Panc1 (cell line): ENCODE results near the gene RHBDL1. TPM values are rescaled to one million over a fixed set of nuclear protein-coding genes. Genes with fewer than 3 reads are reported as not detected.
A peak's percentile ranks its signal among the peaks of the same experiment; 100 is the strongest.

Source experiments
- ATAC-seq: fragments of 200-7000 bp; cut with Tn5 transposase; 2 replicates; pipeline ENCODE4 v1.9.1; 2020; ENCODE audit warnings: mild to moderate bottlenecking, moderate library complexity
- BruUV-seq: library from RNA; stranded (reverse); fragments of 400-500 nt; replicated peaks from 2 replicates; lab custom pipeline; 2021; lab: Mats Ljungman, UMichigan
- CTCF ChIA-PET: fragments of 300-600 bp; sonication (Branson Sonifier 250); formaldehyde crosslinking; loops from one replicate; lab custom pipeline; 2022; ENCODE audit warnings: antibody characterized with exemption; lab: Charles Lee
- POLR2A ChIA-PET: fragments of 300-600 bp; sonication (Branson Sonifier 250); formaldehyde crosslinking; loops from one replicate; lab custom pipeline; 2022; ENCODE audit warnings: antibody characterized with exemption; lab: Charles Lee
- DNase-seq: peaks from one replicate; pipeline ENCODE4 v3.0.0-alpha.2; 2010; ENCODE audit warnings: low read depth, low spot score
- H3K27ac ChIP-seq: 2 replicates; pipeline ENCODE4 v1.5.1; 2011; ENCODE audit warnings: mild to moderate bottlenecking, low read length, inconsistent platforms
- H3K27me3 ChIP-seq: fragments of 200-500 bp; sonication (Bioruptor generic); 2 replicates; pipeline ENCODE4 v1.6.0; 2014; ENCODE audit warnings: low read length, inconsistent platforms; ENCODE audit not compliant: control insufficient read depth, insufficient read depth
- H3K36me3 ChIP-seq: fragments of 200-500 bp; sonication (Bioruptor generic); 2 replicates; pipeline ENCODE4 v1.5.1; 2014; ENCODE audit warnings: inconsistent platforms, mild to moderate bottlenecking, low read length, moderate library complexity; ENCODE audit not compliant: control insufficient read depth, insufficient read depth
- H3K4me1 ChIP-seq: 2 replicates; pipeline ENCODE4 v1.5.1; 2011; ENCODE audit warnings: inconsistent platforms, mild to moderate bottlenecking, low read length, moderate library complexity; ENCODE audit not compliant: control insufficient read depth, insufficient read depth
- H3K4me3 ChIP-seq, 2 experiments: 2 replicates each; pipeline ENCODE4 v1.5.1; 2011 to 2012; ENCODE audit warnings: low read depth in 2 of 2, low read length in 2 of 2, mild to moderate bottlenecking in 2 of 2, inconsistent platforms in 1 of 2, moderate library complexity in 1 of 2
- H3K9me3 ChIP-seq: fragments of 200-500 bp; sonication (Bioruptor generic); 2 replicates; pipeline ENCODE4 v1.5.1; 2014; ENCODE audit warnings: low read depth, mild to moderate bottlenecking, inconsistent platforms, low read length, moderate library complexity; ENCODE audit not compliant: control insufficient read depth, insufficient read depth
- CTCF ChIP-seq: fragments of 450-650 bp; IDR thresholded peaks from 2 replicates; pipeline ENCODE4 v1.5.1; 2017; ENCODE audit warnings: mild to moderate bottlenecking
- POLR2AphosphoS5 ChIP-seq: IDR thresholded peaks from 2 replicates; pipeline ENCODE4 v1.6.1; 2012; ENCODE audit warnings: mild to moderate bottlenecking, low read depth, low read length, moderate library complexity
- REST ChIP-seq, 2 experiments: IDR thresholded peaks; 2 replicates each; pipeline ENCODE4 v1.6.1; 2011 to 2012; ENCODE audit warnings: low read depth in 2 of 2, control low read depth in 1 of 2, low read length in 1 of 2, mild to moderate bottlenecking in 1 of 2, moderate library complexity in 1 of 2; ENCODE audit not compliant: insufficient read depth in 1 of 2
- SIN3A ChIP-seq: IDR thresholded peaks from 2 replicates; pipeline ENCODE4 v1.6.1; 2012; ENCODE audit warnings: low read depth, mild to moderate bottlenecking, low read length, moderate library complexity, borderline replicate concordance; ENCODE audit not compliant: insufficient read depth
- TCF7L2 ChIP-seq: IDR thresholded peaks from 2 replicates; pipeline ENCODE4 v1.6.1; 2011; ENCODE audit warnings: mild to moderate bottlenecking, low read depth, low read length, inconsistent platforms
- in situ Hi-C: cut with HindIII; loops from 2 replicates; pipeline ENCODE4 v1.10.0; 2016; ENCODE audit warnings: low sequenced_read_pairs, low pct_unique_long_range_greater_than_20kb
- intact Hi-C: fragments of 100-400 bp; cut with micrococcal nuclease; formaldehyde crosslinking; loops from one replicate; pipeline ENCODE4 v1.10.0; 2022; ENCODE audit not compliant: unreplicated experiment
- total RNA-seq: library from RNA; stranded (reverse); gene quantifications from one replicate; pipeline ENCODE4 v1.2.1, GENCODE V29; 2021; ENCODE audit not compliant: unreplicated experiment

The RHBDL1 gene
- total RNA-seq, 1 experiment from 2014 or later, result 6.6 TPM

- no peak for DNase-seq
- H3K4me1 ChIP-seq, result no peaks in the 10 kb centered on the region; the same call in 1 of the 2 replicates
- no peak overlapping the region for H3K4me3 ChIP-seq
- no peaks in the 10 kb centered on the region for H3K27me3 ChIP-seq
- TF ChIP-seq CTCF, result no peak
- TF ChIP-seq REST (IDR thresholded peaks at IDR 0.05; ENCODE audit: insufficient read depth in 1 of 2, low read depth in 2 of 2, low read length in 1 of 2), result no peak
- no peak for TF ChIP-seq TCF7L2
- no peak for TF ChIP-seq SIN3A
- TF ChIP-seq POLR2AphosphoS5, result no peak
- H3K36me3 ChIP-seq, result no peaks in the 10 kb centered on the region
- no TSS peak for BruUV-seq
- H3K9me3 ChIP-seq, result no peaks in the 10 kb centered on the region
- ChIA-PET POLR2A (no interaction called here), CTCF (no interaction called here)
- in situ Hi-C loops (no loop called here), intact Hi-C loops (no loop called here)
- no peak for ATAC-seq
- no peak overlapping the region for H3K27ac ChIP-seq
These were observed 23.6 kb downstream of the RHBDL1 start for GRCh38 chr16:698911-699671.

GRCh38 chr16:700684-701584 is 25.5 kb downstream of the RHBDL1 start:
- H3K9me3 ChIP-seq, result no peaks in the 10 kb centered on the region
- BruUV-seq, result no TSS peak
- ATAC-seq (peak; percentile 39; the same call in 1 of the 2 replicates), DNase-seq (no peak)
- no peak overlapping the region for H3K4me3 ChIP-seq
- intact Hi-C loops (no loop called here), in situ Hi-C loops (no loop called here)
- CTCF ChIA-PET, result interaction anchor here (0.7 kb wide), 1 partner anchor 15 kb away, joined by 3 read pairs; no protein-coding TSS in a partner anchor
- H3K36me3 ChIP-seq, result peaks cover 5% of the 10 kb centered on the region; the same call in 1 of the 2 replicates
- no peak for TF ChIP-seq TCF7L2
- no peak for TF ChIP-seq CTCF
- TF ChIP-seq REST (IDR thresholded peaks at IDR 0.05; ENCODE audit: insufficient read depth in 1 of 2, low read depth in 2 of 2, low read length in 1 of 2), result peak; percentile 90 to 97
- no peak for TF ChIP-seq POLR2AphosphoS5
- no peaks in the 10 kb centered on the region for H3K27me3 ChIP-seq
- H3K27ac ChIP-seq, result no peak overlapping the region
- POLR2A ChIA-PET, result no interaction called here
- H3K4me1 ChIP-seq, result no peaks in the 10 kb centered on the region; the same call in 1 of the 2 replicates
